Calu3 (cell line): ENCODE results near the gene KRTAP19-6. TPM values are rescaled to one million over a fixed set of nuclear protein-coding genes. Genes with fewer than 3 reads are reported as not detected.

Experiments used
- BruUV-seq: library from RNA; stranded (reverse); fragments of 400-500 nt; replicated peaks from 2 replicates; lab custom pipeline; 2021; lab: Mats Ljungman, UMichigan
- CTCF ChIA-PET: fragments of 300-600 bp; sonication (Branson Sonifier 250); formaldehyde crosslinking; loops from one replicate; lab custom pipeline; 2022; ENCODE audit warnings: antibody characterized with exemption; lab: Charles Lee
- DNase-seq: peaks from one replicate; pipeline ENCODE4 v3.0.0; 2022
- H3K27ac Mint-ChIP-seq: one replicate; pipeline ENCODE4 v1.8.0; 2022; ENCODE audit warnings: mixed read lengths; ENCODE audit not compliant: unreplicated experiment
- H3K27me3 Mint-ChIP-seq: one replicate; pipeline ENCODE4 v1.8.0; 2022; ENCODE audit warnings: mixed read lengths; ENCODE audit not compliant: unreplicated experiment
- H3K36me3 Mint-ChIP-seq: one replicate; pipeline ENCODE4 v1.8.0; 2022; ENCODE audit warnings: mild to moderate bottlenecking, moderate library complexity, mixed read lengths; ENCODE audit not compliant: insufficient read depth, unreplicated experiment
- H3K4me1 Mint-ChIP-seq: one replicate; pipeline ENCODE4 v1.8.0; 2022; ENCODE audit warnings: mild to moderate bottlenecking, low read depth, mixed read lengths; ENCODE audit not compliant: unreplicated experiment
- H3K4me3 Mint-ChIP-seq: one replicate; pipeline ENCODE4 v1.8.0; 2022; ENCODE audit warnings: mild to moderate bottlenecking, low read depth, moderate library complexity, mixed read lengths; ENCODE audit not compliant: unreplicated experiment
- H3K9me3 Mint-ChIP-seq: one replicate; pipeline ENCODE4 v1.8.0; 2022; ENCODE audit warnings: low read depth, mixed read lengths; ENCODE audit not compliant: unreplicated experiment
- CTCF ChIP-seq: fragments of 200-600 bp; IDR thresholded peaks from one replicate; pipeline ENCODE4 v1.8.0; 2022; ENCODE audit warnings: antibody characterized with exemption; ENCODE audit not compliant: unreplicated experiment
- intact Hi-C: fragments of 100-400 bp; cut with micrococcal nuclease; formaldehyde crosslinking; loops from one replicate; pipeline ENCODE4 v1.10.0; 2022; ENCODE audit not compliant: unreplicated experiment
- total RNA-seq: library from RNA; stranded (reverse); gene quantifications from 2 replicates; pipeline ENCODE4 v1.2.3, GENCODE V29; 2022

Gene KRTAP19-6
- total RNA-seq, 1 experiment from 2014 or later: not detected

GRCh38 chr21:30563072-30563471, 21.4 kb upstream of the KRTAP19-6 start:
- Mint-ChIP-seq H3K4me1 (no peaks in the 10 kb centered on the region), H3K9me3 (peaks cover 6% of the 10 kb centered on the region), H3K27me3 (no peaks in the 10 kb centered on the region), H3K4me3 (no peak overlapping the region), H3K27ac (no peak overlapping the region), H3K36me3 (no peaks in the 10 kb centered on the region)
- no peak for TF ChIP-seq CTCF
- CTCF ChIA-PET: no interaction called here
- intact Hi-C loops: no loop called here
- BruUV-seq: no TSS peak
- no peak for DNase-seq

GRCh38 chr21:30561957-30562356, 20.3 kb upstream of the KRTAP19-6 start:
- Mint-ChIP-seq H3K36me3 (no peaks in the 10 kb centered on the region), H3K9me3 (peaks cover 6% of the 10 kb centered on the region), H3K4me3 (no peak overlapping the region), H3K4me1 (no peaks in the 10 kb centered on the region), H3K27me3 (no peaks in the 10 kb centered on the region), H3K27ac (no peak overlapping the region)
- no peak for TF ChIP-seq CTCF
- DNase-seq: no peak
- CTCF ChIA-PET: no interaction called here
- BruUV-seq: no TSS peak
- intact Hi-C loops: no loop called here

GRCh38 chr21:30561264-30561895, 19.7 kb upstream of the KRTAP19-6 start, which contains the start of gene KRTAP19-7:
Gene KRTAP19-7 (minus strand): TSS chr21:30561314. CDS start chr21:30561289, 25 bp downstream.
- intact Hi-C loops: no loop called here
- CTCF ChIA-PET: no interaction called here
- H3K9me3 Mint-ChIP-seq: peaks cover 6% of the 10 kb centered on the region
- TF ChIP-seq CTCF: no peak
- H3K4me3 Mint-ChIP-seq: no peak within 1 kb of the TSS
- H3K4me1 Mint-ChIP-seq: no peaks in the 10 kb centered on the region
- no peaks in the 10 kb centered on the region for H3K36me3 Mint-ChIP-seq
- DNase-seq: no peak
- no TSS peak for BruUV-seq
- no peaks in the 10 kb centered on the region for H3K27me3 Mint-ChIP-seq
- H3K27ac Mint-ChIP-seq: no peak within 1 kb of the TSS

- H3K4me1 Mint-ChIP-seq: no peaks in the 10 kb centered on the region
- CTCF ChIA-PET: no interaction called here
- no peaks in the 10 kb centered on the region for H3K27me3 Mint-ChIP-seq
- no TSS peak for BruUV-seq
- H3K9me3 Mint-ChIP-seq: peaks cover 2% of the 10 kb centered on the region
- no peak overlapping the region for H3K4me3 Mint-ChIP-seq
- H3K27ac Mint-ChIP-seq: no peak overlapping the region
- intact Hi-C loops: no loop called here
- DNase-seq: no peak
- no peaks in the 10 kb centered on the region for H3K36me3 Mint-ChIP-seq
- TF ChIP-seq CTCF: no peak
These were observed 13.4 kb upstream of the KRTAP19-6 start for GRCh38 chr21:30555095-30555494.
